ENCODE data around the gene SLC39A11.

DNA sequence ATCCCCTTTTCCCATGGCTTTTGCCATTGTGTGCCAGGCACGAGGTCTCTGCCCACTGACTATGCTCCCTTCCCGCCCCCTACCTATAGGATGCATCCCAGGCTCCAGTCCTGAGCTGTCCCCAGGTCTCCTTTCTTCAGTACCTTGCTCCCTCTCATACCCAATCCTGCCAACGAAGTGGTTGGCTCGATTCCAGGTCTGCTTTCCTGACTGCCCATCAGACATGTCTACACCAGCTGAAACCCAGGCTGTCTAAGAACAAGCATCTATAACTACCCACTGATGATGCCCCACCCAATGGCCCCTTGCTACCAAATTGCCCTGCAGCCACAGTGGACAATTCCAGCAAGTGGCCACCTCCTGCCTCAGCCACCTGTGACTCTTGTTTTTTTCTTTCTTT, 492.6 kb downstream of the SLC39A11 start:
- TF ChIP-seq ISL1 (CRISPR knock-in tag; IDR thresholded peaks at IDR 0.05) (no peak), ZNF565 (CRISPR knock-in tag; conservative IDR thresholded peaks at IDR 0.05; ENCODE audit: low read depth) (no peak), ZFP30 (CRISPR knock-in tag; IDR thresholded peaks at IDR 0.05) (no peak), ZFP3 (CRISPR knock-in tag; IDR thresholded peaks at IDR 0.05) (no peak), ESRRG (CRISPR knock-in tag; IDR thresholded peaks at IDR 0.05) (no peak), ARNTL (CRISPR knock-in tag; IDR thresholded peaks at IDR 0.05; ENCODE audit: borderline replicate concordance, low read depth) (no peak)
- TF ChIP-seq, protein P1, sequence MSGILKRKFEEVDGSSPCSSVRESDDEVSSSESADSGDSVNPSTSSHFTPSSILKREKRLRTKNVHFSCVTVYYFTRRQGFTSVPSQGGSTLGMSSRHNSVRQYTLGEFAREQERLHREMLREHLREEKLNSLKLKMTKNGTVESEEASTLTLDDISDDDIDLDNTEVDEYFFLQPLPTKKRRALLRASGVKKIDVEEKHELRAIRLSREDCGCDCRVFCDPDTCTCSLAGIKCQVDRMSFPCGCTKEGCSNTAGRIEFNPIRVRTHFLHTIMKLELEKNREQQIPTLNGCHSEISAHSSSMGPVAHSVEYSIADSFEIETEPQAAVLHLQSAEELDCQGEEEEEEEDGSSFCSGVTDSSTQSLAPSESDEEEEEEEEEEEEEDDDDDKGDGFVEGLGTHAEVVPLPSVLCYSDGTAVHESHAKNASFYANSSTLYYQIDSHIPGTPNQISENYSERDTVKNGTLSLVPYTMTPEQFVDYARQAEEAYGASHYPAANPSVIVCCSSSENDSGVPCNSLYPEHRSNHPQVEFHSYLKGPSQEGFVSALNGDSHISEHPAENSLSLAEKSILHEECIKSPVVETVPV (CRISPR knock-in tag; IDR thresholded peaks at IDR 0.05): no peak

All from SK-N-SH treated with all-trans-retinoic acid at 6 μM for 48 hours (cell line).